NCI-H526 (cell line): ENCODE results near the gene DCUN1D3.
"Not testable (repeated sequence)": the region's sequence is repeated elsewhere in the genome, so short reads cannot be mapped to it uniquely, and the experiment has no call there.

Source experiments
- DNase-seq, 2 experiments: peaks; one replicate each; lab custom pipeline; 2025; lab: John Stamatoyannopoulos, UW

DCUN1D3 gene

GRCh38 chr16:20900299-20901067 is at the start of gene DCUN1D3, which contains the start of gene LYRM1:
Gene DCUN1D3, minus strand, starts transcription at chr16:20900358. Its CDS starts 37,820 bp downstream, at chr16:20862538.
Gene LYRM1, plus strand, starts transcription at chr16:20900771. Its CDS starts 14,785 bp downstream, at chr16:20915556.
- peak; percentile 97 to 98 for DNase-seq

- DNase-seq, result no peak
Measured at GRCh38 chr16:20949660-20950059, 49.5 kb upstream of the DCUN1D3 start.

- DNase-seq, result no peak
Measured at GRCh38 chr16:20948444-20948843, 48.3 kb upstream of the DCUN1D3 start.

GRCh38 chr16:20946015-20946629 is 46.0 kb upstream of the DCUN1D3 start:
- no peak for DNase-seq

- not testable (repeated sequence) for DNase-seq
Measured at GRCh38 chr16:20945575-20945875, 45.4 kb upstream of the DCUN1D3 start.

- DNase-seq, result no peak
Measured at GRCh38 chr16:20944861-20945574, 44.9 kb upstream of the DCUN1D3 start.

GRCh38 chr16:20942256-20942655 is 42.1 kb upstream of the DCUN1D3 start:
- no peak for DNase-seq

GRCh38 chr16:20941636-20941926 is 41.4 kb upstream of the DCUN1D3 start:
- no peak for DNase-seq

- DNase-seq, result no peak
Measured at GRCh38 chr16:20940871-20941635, 40.9 kb upstream of the DCUN1D3 start.

- DNase-seq, result no peak
Measured at GRCh38 chr16:20939611-20940010, 39.5 kb upstream of the DCUN1D3 start.

- no peak for DNase-seq
Measured at GRCh38 chr16:20938426-20938825, 38.3 kb upstream of the DCUN1D3 start.

GRCh38 chr16:20937736-20938135 is 37.6 kb upstream of the DCUN1D3 start:
- no peak for DNase-seq

GRCh38 chr16:20933589-20933988 is 33.4 kb upstream of the DCUN1D3 start:
- no peak for DNase-seq

- no peak for DNase-seq
Measured at GRCh38 chr16:20931066-20931600, 31.0 kb upstream of the DCUN1D3 start.

GRCh38 chr16:20930365-20930690 is 30.2 kb upstream of the DCUN1D3 start:
- no peak for DNase-seq

GRCh38 chr16:20929676-20930364 is 29.7 kb upstream of the DCUN1D3 start:
- not testable (repeated sequence) for DNase-seq

GRCh38 chr16:20928774-20929411 is 28.7 kb upstream of the DCUN1D3 start:
- DNase-seq, result peak in 1 of 2 experiments; percentile 9

GRCh38 chr16:20925751-20926150 is 25.6 kb upstream of the DCUN1D3 start:
- no peak for DNase-seq

GRCh38 chr16:20923876-20924275 is 23.7 kb upstream of the DCUN1D3 start:
- no peak for DNase-seq

GRCh38 chr16:20920799-20921198 is 20.6 kb upstream of the DCUN1D3 start:
- no peak for DNase-seq

GRCh38 chr16:20920091-20920490 is 19.9 kb upstream of the DCUN1D3 start:
- DNase-seq, result no peak
